Measurements from ENCODE around the gene RRP1. TPM values are rescaled to one million over a fixed set of nuclear protein-coding genes. Genes with fewer than 3 reads are reported as not detected.

Gene RRP1
- total RNA-seq, 8 experiments from 2014 or later, result 11.0 to 38.4 (median 18.3) TPM

GRCh38 chr21:43771698-43772424, 17.5 kb upstream of the RRP1 start:
- in situ Hi-C loops (cut with MboI; ENCODE audit: low pct_unique_long_range_greater_than_20kb in 2 of 9, low sequenced_read_pairs in 9 of 9, unreplicated experiment in 9 of 9), result no loop called here
- no peak for ATAC-seq (replicated peaks in 6 of 8)
- Histone ChIP-seq H3K4me1 (replicated peaks in 1 of 2) (peaks cover 24 to 29% of the 10 kb centered on the region in 2 donors), H3K27ac (no peak overlapping the region), H3K4me3 (no peak overlapping the region)
- 77 to 100% (median 88%) methylated on average over 1 to 8 of the region's 13 CpGs; no CpG with 5 or more reads in 3 of the 10 experiments for WGBS, 10 experiments

GRCh38 chr21:43772425-43772821, 17.0 kb upstream of the RRP1 start:
- ATAC-seq (replicated peaks in 6 of 8), result no peak
- whole genome bisulfite sequencing, 10 experiments, result 20 to 64% (median 47%) methylated on average over 1 to 5 of the region's 6 CpGs; no CpG with 5 or more reads in 6 of the 10 experiments
- Histone ChIP-seq H3K4me3 (no peak overlapping the region), H3K4me1 (replicated peaks in 1 of 2) (peaks cover 21 to 23% of the 10 kb centered on the region in 2 donors), H3K27ac (no peak overlapping the region)
- in situ Hi-C loops (cut with MboI; ENCODE audit: low pct_unique_long_range_greater_than_20kb in 2 of 9, low sequenced_read_pairs in 9 of 9, unreplicated experiment in 9 of 9), result no loop called here

- Histone ChIP-seq H3K4me1 (replicated peaks in 1 of 2) (peaks cover 8 to 15% of the 10 kb centered on the region in 2 donors), H3K27ac (no peak overlapping the region), H3K4me3 (no peak overlapping the region)
- WGBS, 10 experiments, result 87 to 100% (median 91%) methylated on average over 1 to 7 of the region's 10 CpGs; no CpG with 5 or more reads in 6 of the 10 experiments
- no peak for ATAC-seq (replicated peaks in 6 of 8)
- in situ Hi-C loops (cut with MboI; ENCODE audit: low pct_unique_long_range_greater_than_20kb in 2 of 9, low sequenced_read_pairs in 9 of 9, unreplicated experiment in 9 of 9), result no loop called here
Measured at GRCh38 chr21:43774163-43774562, 15.2 kb upstream of the RRP1 start.

GRCh38 chr21:43775190-43775589, 14.2 kb upstream of the RRP1 start:
- in situ Hi-C loops (cut with MboI; ENCODE audit: low pct_unique_long_range_greater_than_20kb in 2 of 9, low sequenced_read_pairs in 9 of 9, unreplicated experiment in 9 of 9), result loop anchor here in 1 of 9 experiments (25.0 kb wide), 1 partner anchor 88 kb away; no protein-coding TSS in a partner anchor
- H3K27ac ChIP-seq, result no peak overlapping the region
- H3K4me3 ChIP-seq, result peak overlapping the region; percentile 72 to 100 (median 91)
- H3K4me1 ChIP-seq (replicated peaks in 1 of 2), result peaks cover 8 to 15% of the 10 kb centered on the region in 2 donors
- 50 to 88% (median 78%) methylated on average over 1 to 11 of the region's 12 CpGs for WGBS, 10 experiments
- no peak for ATAC-seq (replicated peaks in 6 of 8)

GRCh38 chr21:43775795-43776430, 13.5 kb upstream of the RRP1 start, which contains the start of gene CSTB:
TSS of gene CSTB (minus strand) at chr21:43776308. CDS start at chr21:43776269, 39 bp downstream.
- peak; percentile 59 to 88 (median 82) for ATAC-seq (replicated peaks in 6 of 8)
- in situ Hi-C loops (cut with MboI; ENCODE audit: low pct_unique_long_range_greater_than_20kb in 2 of 9, low sequenced_read_pairs in 9 of 9, unreplicated experiment in 9 of 9), result loop anchor here in 1 of 9 experiments (25.0 kb wide), 1 partner anchor 89 kb away; no protein-coding TSS in a partner anchor

GRCh38 chr21:43777953-43778352, 11.4 kb upstream of the RRP1 start:
- Histone ChIP-seq H3K4me1 (replicated peaks in 1 of 2) (peaks cover 8 to 15% of the 10 kb centered on the region in 2 donors), H3K27ac (no peak overlapping the region), H3K4me3 (no peak overlapping the region)
- in situ Hi-C loops (cut with MboI; ENCODE audit: low pct_unique_long_range_greater_than_20kb in 2 of 9, low sequenced_read_pairs in 9 of 9, unreplicated experiment in 9 of 9), result loop anchor here in 1 of 9 experiments (25.0 kb wide), 1 partner anchor 91 kb away; no protein-coding TSS in a partner anchor
- ATAC-seq (replicated peaks in 6 of 8), result no peak
- 100% methylated on average over 2 of the region's 5 CpGs; no CpG with 5 or more reads in 9 of the 10 experiments for WGBS, 10 experiments

More at GRCh38 chr21:43775795-43776430, 13.5 kb upstream of the RRP1 start, which contains the start of gene CSTB:
- Histone ChIP-seq H3K4me3 (peak within 1 kb of the TSS; percentile 72 to 100 (median 91)), H3K4me1 (replicated peaks in 1 of 2) (peaks cover 8 to 15% of the 10 kb centered on the region in 2 donors), H3K27ac (peak within 1 kb of the TSS; percentile 89 to 95)
- WGBS, 10 experiments, result 2 to 40% (median 4%) methylated on average over 1 to 9 of the region's 71 CpGs; no CpG with 5 or more reads in 6 of the 10 experiments

- Histone ChIP-seq H3K4me1 (replicated peaks in 1 of 2) (peaks cover 8 to 15% of the 10 kb centered on the region in 2 donors), H3K4me3 (no peak overlapping the region), H3K27ac (no peak overlapping the region)
- in situ Hi-C loops (cut with MboI; ENCODE audit: low pct_unique_long_range_greater_than_20kb in 2 of 9, low sequenced_read_pairs in 9 of 9, unreplicated experiment in 9 of 9), result loop anchor here in 1 of 9 experiments (25.0 kb wide), 1 partner anchor 91 kb away; no protein-coding TSS in a partner anchor
- WGBS, 10 experiments, result 0 to 100% (median 43%) methylated on average over 1 to 4 of the region's 20 CpGs; no CpG with 5 or more reads in 2 of the 10 experiments
- ATAC-seq (replicated peaks in 6 of 8), result peak in 1 of 8 experiments; percentile 7
Measured at GRCh38 chr21:43778469-43779335, 10.7 kb upstream of the RRP1 start.

- ATAC-seq (replicated peaks in 6 of 8), result no peak
- 71 to 100% (median 86%) methylated on average over 1 to 5 of the region's 5 CpGs; no CpG with 5 or more reads in 3 of the 10 experiments for WGBS, 10 experiments
- H3K4me1 ChIP-seq (replicated peaks in 1 of 2), result peaks cover 7 to 14% of the 10 kb centered on the region in 2 donors
- H3K27ac ChIP-seq, result no peak overlapping the region
- in situ Hi-C loops (cut with MboI; ENCODE audit: low pct_unique_long_range_greater_than_20kb in 2 of 9, low sequenced_read_pairs in 9 of 9, unreplicated experiment in 9 of 9), result loop anchor here in 1 of 9 experiments (25.0 kb wide), 1 partner anchor 92 kb away; no protein-coding TSS in a partner anchor
- H3K4me3 ChIP-seq, result no peak overlapping the region
Measured at GRCh38 chr21:43779660-43780059, 9.7 kb upstream of the RRP1 start.

GRCh38 chr21:43781846-43782245, 7.5 kb upstream of the RRP1 start:
- WGBS, 10 experiments, result 47 to 86% (median 80%) methylated on average over 2 to 6 of the region's 6 CpGs; no CpG with 5 or more reads in 3 of the 10 experiments
- Histone ChIP-seq H3K4me3 (no peak overlapping the region), H3K4me1 (replicated peaks in 1 of 2) (peaks cover 0 to 5% of the 10 kb centered on the region in 2 donors), H3K27ac (no peak overlapping the region)
- in situ Hi-C loops (cut with MboI; ENCODE audit: low pct_unique_long_range_greater_than_20kb in 2 of 9, low sequenced_read_pairs in 9 of 9, unreplicated experiment in 9 of 9), result loop anchor here in 1 of 9 experiments (25.0 kb wide), 1 partner anchor 95 kb away; no protein-coding TSS in a partner anchor
- ATAC-seq (replicated peaks in 6 of 8), result no peak

GRCh38 chr21:43782431-43783097, 6.8 kb upstream of the RRP1 start:
- no peak overlapping the region for H3K4me3 ChIP-seq
- in situ Hi-C loops (cut with MboI; ENCODE audit: low pct_unique_long_range_greater_than_20kb in 2 of 9, low sequenced_read_pairs in 9 of 9, unreplicated experiment in 9 of 9), result loop anchor here in 1 of 9 experiments (25.0 kb wide), 1 partner anchor 95 kb away; no protein-coding TSS in a partner anchor
- ATAC-seq (replicated peaks in 6 of 8), result no peak
- WGBS, 10 experiments, result 43 to 100% (median 69%) methylated on average over 1 to 5 of the region's 5 CpGs; no CpG with 5 or more reads in 3 of the 10 experiments
- H3K4me1 ChIP-seq (replicated peaks in 1 of 2), result peaks cover 0 to 5% of the 10 kb centered on the region in 2 donors
- no peak overlapping the region for H3K27ac ChIP-seq

- Histone ChIP-seq H3K4me1 (replicated peaks in 1 of 2) (peaks cover 0 to 5% of the 10 kb centered on the region in 2 donors), H3K27ac (no peak overlapping the region), H3K4me3 (no peak overlapping the region)
- 70 to 100% (median 84%) methylated on average over 1 to 11 of the region's 17 CpGs for WGBS, 10 experiments
- in situ Hi-C loops (cut with MboI; ENCODE audit: low pct_unique_long_range_greater_than_20kb in 2 of 9, low sequenced_read_pairs in 9 of 9, unreplicated experiment in 9 of 9), result loop anchor here in 1 of 9 experiments (25.0 kb wide), 1 partner anchor 96 kb away; no protein-coding TSS in a partner anchor
- no peak for ATAC-seq (replicated peaks in 6 of 8)
Measured at GRCh38 chr21:43783098-43783700, 6.2 kb upstream of the RRP1 start.
